GM18499 (cell line): ENCODE measurements around the gene GRIK2.
"Not testable (repeated sequence)": the region's sequence is repeated elsewhere in the genome, so short reads cannot be mapped to it uniquely, and the experiment has no call there.

Experiments used
- ATAC-seq: cut with Tn5 transposase; IDR thresholded peaks from one replicate; pipeline ENCODE4 v1.9.1; 2021; ENCODE audit warnings: moderate number of reproducible peaks; ENCODE audit not compliant: insufficient read depth, unreplicated experiment

The GRIK2 gene

DNA sequence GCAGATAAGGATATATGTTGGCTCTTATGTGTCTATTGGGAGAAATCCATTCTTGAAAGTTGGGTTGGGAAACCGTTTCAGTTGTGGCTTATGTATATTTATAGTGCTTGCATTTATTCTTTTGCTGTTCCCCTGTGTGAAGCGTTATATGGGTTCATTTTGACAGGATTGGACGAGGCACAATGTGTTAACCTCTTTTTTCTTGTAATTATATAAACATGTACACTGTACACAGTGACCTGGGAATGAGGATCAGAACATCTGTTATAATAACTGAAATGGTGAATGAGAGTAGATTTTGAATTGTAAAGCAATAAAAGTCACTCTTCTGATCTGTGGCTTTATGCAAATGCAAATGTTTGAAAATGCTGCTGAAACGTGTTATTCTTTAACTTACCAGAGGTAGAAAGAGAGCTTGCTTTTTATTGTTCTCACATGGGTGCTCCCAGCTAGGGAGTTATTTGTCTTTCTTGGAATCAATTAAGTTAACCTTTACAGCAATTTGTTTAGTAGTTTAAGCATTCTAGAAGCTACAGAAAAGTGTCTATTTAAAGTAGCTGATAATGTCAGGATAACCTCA, 213.7 kb downstream of the GRIK2 start:
- ATAC-seq: no peak

- ATAC-seq: no peak
These were observed 215.2 kb downstream of the GRIK2 start for GRCh38 chr6:101608703-101609102.

- ATAC-seq: no peak
These were observed 220.0 kb downstream of the GRIK2 start for GRCh38 chr6:101613556-101613955.

GRCh38 chr6:101614774-101615173, 221.3 kb downstream of the GRIK2 start:
- ATAC-seq: no peak

GRCh38 chr6:101626269-101626668, 232.8 kb downstream of the GRIK2 start:
- ATAC-seq: no peak

DNA sequence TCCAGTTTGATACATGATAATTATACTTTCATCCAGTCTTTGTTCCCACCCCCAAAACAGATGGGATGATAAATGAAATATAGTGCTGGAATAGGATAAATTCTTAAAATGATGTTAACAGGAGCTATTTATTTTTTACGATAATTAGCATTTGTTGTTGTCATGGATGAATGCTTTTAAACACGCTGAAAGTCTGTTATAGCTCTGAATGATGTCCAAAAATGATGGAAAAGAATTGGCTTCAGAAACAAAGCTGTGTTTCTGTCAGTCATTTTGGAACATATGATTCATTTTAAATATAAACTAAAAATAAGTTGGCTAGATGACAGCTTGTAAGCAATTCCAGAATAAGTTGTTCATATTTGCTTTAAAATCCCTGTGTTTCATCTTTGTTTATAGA, 237.4 kb downstream of the GRIK2 start:
- no peak for ATAC-seq

- no peak for ATAC-seq
These were observed 239.6 kb downstream of the GRIK2 start for GRCh38 chr6:101633081-101633480.

DNA sequence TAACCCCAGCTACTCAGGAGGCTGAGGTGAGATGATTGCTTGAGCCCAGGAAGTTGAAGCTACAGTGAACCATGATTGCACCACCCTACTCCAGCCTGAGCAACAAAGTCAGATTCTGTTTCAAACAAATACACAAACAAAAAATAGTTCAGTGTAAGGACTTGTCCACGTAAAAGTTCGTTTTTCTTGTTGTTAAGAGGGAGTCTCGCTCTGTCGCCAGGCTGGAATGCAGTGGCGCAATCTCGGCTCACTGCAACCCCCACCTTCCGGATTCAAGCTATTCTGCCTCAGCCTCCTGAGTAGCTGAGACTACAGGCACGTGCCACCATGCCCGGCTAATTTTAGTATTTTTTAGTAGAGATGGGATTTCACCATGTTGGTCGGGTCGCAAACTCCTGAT, 245.4 kb downstream of the GRIK2 start:
- not testable (repeated sequence) for ATAC-seq

- ATAC-seq: no peak
These were observed 246.6 kb downstream of the GRIK2 start for GRCh38 chr6:101640131-101640530.

- ATAC-seq: no peak
These were observed 252.3 kb downstream of the GRIK2 start for GRCh38 chr6:101645770-101646169.

DNA sequence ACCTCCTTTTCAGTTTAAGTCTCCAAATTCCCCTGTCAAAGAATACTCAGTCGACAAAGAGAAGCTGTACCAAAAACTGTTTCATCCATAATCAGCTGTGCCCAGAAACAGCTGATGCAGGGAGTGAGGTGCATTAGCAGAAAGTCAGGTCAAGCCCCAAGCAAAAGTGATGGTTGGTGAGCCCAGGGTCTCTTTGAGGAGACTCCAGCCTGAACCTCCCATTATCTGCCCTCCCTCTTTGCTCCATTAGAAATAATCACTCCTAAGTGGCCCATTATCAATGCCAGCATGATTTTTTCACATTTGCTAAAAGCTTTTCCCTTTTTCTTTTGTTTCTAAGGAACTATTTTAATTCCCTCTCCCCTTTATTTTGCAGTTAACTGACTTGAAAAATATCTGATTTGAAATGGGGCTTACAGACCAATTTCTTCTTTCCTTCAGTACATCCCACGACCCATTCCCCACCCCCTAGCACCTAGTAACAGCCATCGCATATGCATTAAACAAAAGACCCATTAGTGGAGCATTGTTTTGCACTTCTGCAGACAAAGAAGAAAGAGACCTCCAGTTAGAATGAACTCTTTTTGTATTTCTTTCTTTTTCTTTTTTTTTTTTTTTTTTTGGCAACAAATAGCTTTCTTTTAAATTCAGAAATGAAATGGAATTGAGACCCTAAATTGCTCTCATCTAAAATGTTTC, 257.0 kb downstream of the GRIK2 start:
- no peak for ATAC-seq

DNA sequence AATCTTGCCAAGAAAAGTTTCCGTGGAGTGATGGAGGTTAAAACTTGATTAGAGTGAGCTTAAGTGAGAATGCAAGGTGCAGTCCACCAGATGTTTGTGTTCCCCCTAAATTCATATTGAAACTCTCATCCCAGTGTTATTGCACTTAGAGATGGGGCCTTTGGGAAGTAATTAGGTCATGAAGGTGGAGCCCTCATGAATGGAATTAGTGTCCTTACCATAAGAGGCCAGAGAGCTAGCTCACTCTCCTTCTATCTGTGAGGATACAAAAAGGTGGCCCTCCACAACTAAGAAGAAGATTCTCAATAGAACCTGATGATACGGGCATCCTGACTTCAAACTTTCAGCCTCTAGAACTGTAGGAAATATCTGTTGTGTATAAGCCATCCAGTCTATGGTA, 258.6 kb downstream of the GRIK2 start:
- ATAC-seq: no peak

- no peak for ATAC-seq
These were observed 261.6 kb downstream of the GRIK2 start for GRCh38 chr6:101655109-101655508.

DNA sequence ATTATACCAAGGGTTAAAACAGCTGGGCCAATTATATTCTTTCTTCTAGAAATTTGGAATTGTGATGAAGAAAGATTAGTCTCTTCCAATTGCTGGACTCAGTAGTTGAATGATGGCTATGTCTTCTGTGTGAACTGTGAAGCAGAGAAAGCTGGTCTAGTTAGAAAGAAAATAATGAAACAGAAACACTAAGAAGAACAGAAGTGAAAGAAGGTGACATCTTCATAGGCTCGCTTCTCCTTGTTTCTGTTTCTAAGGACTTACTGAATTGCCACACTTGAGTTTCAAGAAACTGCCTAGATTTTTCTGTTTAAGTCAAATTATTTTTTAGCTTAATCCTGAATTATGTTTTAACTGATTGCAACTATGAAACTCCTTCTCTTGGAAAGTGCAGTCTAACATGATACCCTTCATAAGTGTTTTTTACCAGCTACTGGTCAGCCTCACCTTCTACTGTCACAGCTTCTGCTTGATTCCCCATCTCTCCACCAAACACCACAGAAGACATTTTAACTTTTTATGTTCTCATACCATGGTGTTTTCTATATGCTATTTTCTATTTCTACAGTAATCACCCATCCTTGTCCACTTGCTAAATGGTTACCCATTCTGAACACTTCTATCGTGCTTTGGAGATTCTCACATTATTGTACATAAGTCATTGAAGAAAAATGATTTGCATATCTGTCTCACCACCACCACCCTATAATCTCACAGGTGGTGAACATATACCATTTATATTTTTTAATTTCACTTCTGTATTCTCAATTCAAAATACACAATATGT, 268.8 kb downstream of the GRIK2 start:
- peak; percentile 80 for ATAC-seq

- no peak for ATAC-seq
These were observed 269.6 kb downstream of the GRIK2 start for GRCh38 chr6:101663100-101663499.

DNA sequence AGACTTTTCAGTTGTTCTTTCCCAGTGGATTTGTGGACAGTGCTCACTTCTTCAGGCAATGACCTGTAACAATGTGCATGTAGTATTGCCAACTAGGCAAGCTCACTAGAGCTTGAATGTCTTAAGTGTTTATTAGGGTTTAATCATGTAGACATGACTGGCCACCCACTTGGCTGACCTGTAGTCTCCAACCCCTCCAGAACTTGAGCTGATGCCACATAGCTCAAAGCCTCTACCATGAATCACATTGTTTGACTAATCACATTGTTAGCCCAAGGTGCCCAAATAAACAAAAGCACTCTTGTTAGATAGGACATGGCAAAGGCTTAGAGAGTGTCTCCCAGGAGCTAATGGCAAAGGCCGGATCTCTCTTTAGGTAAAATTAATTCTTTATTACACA, 272.7 kb downstream of the GRIK2 start:
- no peak for ATAC-seq

- ATAC-seq: no peak
These were observed 275.1 kb downstream of the GRIK2 start for GRCh38 chr6:101668496-101669030.

GRCh38 chr6:101676187-101676586, 282.7 kb downstream of the GRIK2 start:
- no peak for ATAC-seq

DNA sequence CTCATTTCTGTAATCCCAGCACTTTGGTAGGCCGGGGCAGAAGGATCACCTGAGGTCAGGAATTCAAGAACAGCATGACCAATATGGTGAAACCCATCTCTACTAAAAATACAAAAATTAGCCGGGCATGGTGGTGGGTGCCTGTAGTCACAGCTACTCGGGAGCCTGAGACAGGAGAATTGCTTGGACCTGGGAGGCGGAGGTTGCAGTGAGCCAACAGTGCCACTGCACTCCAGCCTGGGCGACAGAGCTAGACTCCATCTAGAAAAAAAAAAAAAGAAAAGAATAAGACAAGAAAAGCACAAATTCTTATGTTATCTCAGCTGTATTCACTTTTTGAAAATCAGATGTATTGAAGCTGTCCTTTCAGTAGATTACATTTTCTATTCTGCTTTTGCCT, 289.4 kb downstream of the GRIK2 start:
- ATAC-seq: no peak

GRCh38 chr6:101683884-101684283, 290.4 kb downstream of the GRIK2 start:
- ATAC-seq: no peak

DNA sequence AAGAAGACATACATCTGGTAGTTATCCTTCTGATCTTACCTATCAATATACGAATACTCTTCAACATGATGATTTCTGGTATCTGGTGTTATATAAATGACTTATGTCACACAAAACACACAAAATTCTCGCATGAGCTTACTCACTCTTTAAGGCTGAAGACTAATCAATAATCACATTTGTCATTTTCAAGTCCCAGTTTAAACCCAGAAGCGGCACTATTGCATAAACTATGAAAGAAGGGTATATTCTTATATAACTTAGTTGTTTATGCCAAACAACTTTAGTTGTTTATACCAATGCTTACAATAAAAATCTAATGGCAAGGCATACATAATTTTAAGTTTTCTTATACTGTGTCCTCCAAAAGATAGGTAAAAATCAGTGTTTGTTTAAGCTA, 293.1 kb downstream of the GRIK2 start:
- no peak for ATAC-seq
